GM06990 (cell line): ENCODE measurements around the gene GRIN2D.

Experiments
- DNase-seq: peaks from one replicate; pipeline ENCODE4 v3.0.0-alpha.2; 2011; ENCODE audit not compliant: insufficient read length; ENCODE audit errors: extremely low read depth
- H3K27me3 ChIP-seq: replicated peaks from 2 replicates; pipeline ENCODE4 v1.6.0; 2011; ENCODE audit warnings: low read length; ENCODE audit not compliant: control insufficient read depth, insufficient read depth
- H3K36me3 ChIP-seq: 2 replicates; pipeline ENCODE4 v1.5.1; 2011; ENCODE audit warnings: low read length; ENCODE audit not compliant: control insufficient read depth, insufficient read depth
- H3K4me3 ChIP-seq: replicated peaks from 2 replicates; pipeline ENCODE4 v1.5.1; 2011; ENCODE audit warnings: low read depth, mild to moderate bottlenecking, control low read depth, low read length
- TF ChIP-seq, protein P1 (sequence below): IDR thresholded peaks from 2 replicates; pipeline ENCODE4 v1.5.1; 2011; ENCODE audit warnings: low read length, control low read depth, mild to moderate bottlenecking, inconsistent platforms; ENCODE audit not compliant: insufficient read depth, poor library complexity, severe bottlenecking

Gene GRIN2D

DNA sequence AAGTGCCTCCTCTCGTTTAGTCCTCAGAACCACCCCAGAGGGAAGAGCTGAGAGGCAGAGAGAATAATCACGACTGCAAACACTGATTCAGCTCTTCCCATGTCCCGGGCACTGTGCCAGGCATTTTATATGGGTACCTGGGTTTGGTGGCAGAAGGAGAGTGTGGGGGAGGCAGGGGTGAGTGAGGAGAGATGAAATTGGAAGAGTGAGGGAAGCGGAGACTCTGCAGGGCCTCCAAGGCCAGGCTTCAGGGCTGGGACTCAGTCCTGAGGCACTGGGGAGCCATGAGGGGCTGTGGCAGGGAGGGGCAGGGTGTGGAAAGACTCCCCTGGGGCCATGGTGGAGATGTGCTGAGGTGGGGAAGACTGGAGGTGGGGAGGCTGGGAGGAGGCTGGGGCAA lies 20.6 kb upstream of the GRIN2D start:
- no peak overlapping the region for H3K4me3 ChIP-seq
- no peak for DNase-seq
- H3K36me3 ChIP-seq, result no peaks in the 10 kb centered on the region
- TF ChIP-seq, protein P1, sequence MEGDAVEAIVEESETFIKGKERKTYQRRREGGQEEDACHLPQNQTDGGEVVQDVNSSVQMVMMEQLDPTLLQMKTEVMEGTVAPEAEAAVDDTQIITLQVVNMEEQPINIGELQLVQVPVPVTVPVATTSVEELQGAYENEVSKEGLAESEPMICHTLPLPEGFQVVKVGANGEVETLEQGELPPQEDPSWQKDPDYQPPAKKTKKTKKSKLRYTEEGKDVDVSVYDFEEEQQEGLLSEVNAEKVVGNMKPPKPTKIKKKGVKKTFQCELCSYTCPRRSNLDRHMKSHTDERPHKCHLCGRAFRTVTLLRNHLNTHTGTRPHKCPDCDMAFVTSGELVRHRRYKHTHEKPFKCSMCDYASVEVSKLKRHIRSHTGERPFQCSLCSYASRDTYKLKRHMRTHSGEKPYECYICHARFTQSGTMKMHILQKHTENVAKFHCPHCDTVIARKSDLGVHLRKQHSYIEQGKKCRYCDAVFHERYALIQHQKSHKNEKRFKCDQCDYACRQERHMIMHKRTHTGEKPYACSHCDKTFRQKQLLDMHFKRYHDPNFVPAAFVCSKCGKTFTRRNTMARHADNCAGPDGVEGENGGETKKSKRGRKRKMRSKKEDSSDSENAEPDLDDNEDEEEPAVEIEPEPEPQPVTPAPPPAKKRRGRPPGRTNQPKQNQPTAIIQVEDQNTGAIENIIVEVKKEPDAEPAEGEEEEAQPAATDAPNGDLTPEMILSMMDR, result no peak
- H3K27me3 ChIP-seq, result no peaks in the 10 kb centered on the region; the same call in 1 of the 2 replicates

DNA sequence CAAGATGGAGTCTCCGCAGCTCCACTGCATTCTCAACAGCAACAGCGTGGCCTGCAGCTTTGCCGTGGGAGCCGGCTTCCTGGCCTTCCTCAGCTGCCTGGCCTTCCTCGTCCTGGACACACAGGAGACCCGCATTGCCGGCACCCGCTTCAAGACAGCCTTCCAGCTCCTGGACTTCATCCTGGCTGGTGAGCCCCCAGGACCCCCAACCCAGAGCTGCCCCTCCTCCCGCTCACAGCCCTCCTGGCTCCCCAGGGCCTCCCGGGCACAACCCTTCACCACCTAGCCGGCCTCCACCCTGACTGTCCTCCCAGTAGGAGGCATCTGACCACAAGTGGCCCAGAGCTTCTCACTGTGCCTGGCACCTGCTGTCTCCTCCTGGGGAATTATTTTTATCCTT lies 19.9 kb upstream of the GRIN2D start:
- Histone ChIP-seq H3K27me3 (no peaks in the 10 kb centered on the region; the same call in 1 of the 2 replicates), H3K4me3 (no peak overlapping the region), H3K36me3 (no peaks in the 10 kb centered on the region)
- no peak for DNase-seq
- TF ChIP-seq, protein P1, result no peak

DNA sequence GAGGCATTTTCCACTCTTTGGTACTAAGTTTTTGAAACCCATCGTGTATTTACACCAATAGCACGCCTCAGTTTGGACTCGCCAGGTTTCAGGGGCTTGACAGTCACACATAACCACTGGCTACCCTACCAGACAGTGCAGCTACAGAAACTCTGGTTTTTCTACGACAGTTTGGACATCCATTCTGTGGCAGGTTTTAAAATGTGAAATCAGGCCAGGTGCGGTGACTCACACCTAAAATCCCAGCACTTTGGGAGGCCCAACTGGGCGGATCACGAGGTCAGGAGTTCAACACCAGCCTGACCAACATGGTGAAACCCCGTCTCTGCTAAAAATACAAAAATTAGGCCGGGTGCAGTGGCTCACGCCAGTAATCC lies 15.3 kb upstream of the GRIN2D start:
- TF ChIP-seq, protein P1, result no peak
- Histone ChIP-seq H3K27me3 (no peaks in the 10 kb centered on the region; the same call in 1 of the 2 replicates), H3K4me3 (no peak overlapping the region), H3K36me3 (peaks cover 5% of the 10 kb centered on the region)
- no peak for DNase-seq

DNA sequence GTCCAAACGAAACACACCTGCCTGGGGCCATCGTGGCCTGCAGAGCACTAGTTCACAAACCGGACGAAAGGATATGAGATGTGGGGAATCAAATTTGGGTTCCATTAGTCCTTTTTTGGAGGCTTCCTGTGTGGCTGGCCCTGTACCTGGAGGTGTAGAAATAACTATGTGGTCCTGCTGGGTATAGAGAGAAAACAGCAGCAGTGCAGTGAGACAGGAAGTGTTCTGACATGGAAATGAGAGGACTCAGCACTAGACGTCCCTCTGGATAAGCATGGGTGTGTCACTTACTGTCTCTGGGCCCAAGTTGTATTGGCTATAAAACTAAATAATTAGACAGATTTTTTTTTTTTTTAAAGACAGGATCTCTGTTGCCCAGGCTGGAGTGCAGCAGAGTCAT lies 14.4 kb upstream of the GRIN2D start:
- Histone ChIP-seq H3K36me3 (peaks cover 6% of the 10 kb centered on the region), H3K4me3 (no peak overlapping the region), H3K27me3 (no peaks in the 10 kb centered on the region; the same call in 1 of the 2 replicates)
- no peak for DNase-seq
- TF ChIP-seq, protein P1, result no peak

DNA sequence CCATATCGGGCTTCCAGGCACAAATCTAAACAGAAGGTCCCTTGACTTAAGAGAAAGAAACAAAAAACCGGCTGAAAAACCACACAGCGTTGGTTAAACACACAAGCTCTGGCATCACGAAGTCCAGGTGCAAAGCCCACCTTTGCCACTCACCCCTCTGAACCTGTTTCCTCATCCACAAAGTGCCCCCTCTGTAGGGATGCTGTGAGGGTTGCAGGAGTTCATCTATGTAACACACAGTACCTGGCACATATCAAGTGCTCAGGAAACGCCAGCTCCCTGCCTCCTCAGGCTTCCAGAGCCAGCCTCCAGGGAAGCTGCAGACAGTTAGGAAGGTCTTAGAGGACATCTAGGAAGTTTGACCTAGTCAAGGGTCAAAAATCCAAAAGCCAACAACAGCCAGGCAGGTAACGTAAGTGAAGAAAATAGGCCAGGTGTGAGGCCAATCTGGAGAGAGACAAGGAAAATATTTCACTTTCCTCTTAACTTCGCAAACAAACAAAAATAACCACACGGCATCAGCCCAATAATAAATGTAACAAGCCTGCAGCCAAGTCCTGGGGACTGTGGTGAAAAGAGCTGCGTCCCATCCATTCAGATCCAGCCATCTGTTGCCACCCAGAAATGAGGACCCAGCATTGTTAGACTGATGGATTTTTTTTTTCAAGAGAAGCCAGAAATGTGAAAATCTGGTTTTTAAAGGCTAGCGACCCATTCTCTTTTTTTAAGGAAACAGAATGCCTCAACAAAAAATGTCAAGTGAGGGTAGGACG lies 12.1 kb upstream of the GRIN2D start:
- no peak for DNase-seq

More for the DNA sequence above, 12.1 kb upstream of the GRIN2D start:
- Histone ChIP-seq H3K4me3 (no peak overlapping the region), H3K36me3 (peaks cover 17% of the 10 kb centered on the region), H3K27me3 (no peaks in the 10 kb centered on the region)
- TF ChIP-seq, protein P1, result no peak
